D721Med (cell line): ENCODE results near the gene PI4K2B.
"Not testable (repeated sequence)": the region's sequence is repeated elsewhere in the genome, so short reads cannot be mapped to it uniquely, and the experiment has no call there.

ENCODE experiments used
- DNase-seq: peaks from one replicate; pipeline ENCODE4 v3.0.0; 2011; ENCODE audit warnings: low spot score; ENCODE audit not compliant: insufficient read length
- FAIRE-seq: peaks from 2 replicates; lab custom pipeline; 2011; peaks lifted over from hg19 to GRCh38; lab: Jason Lieb, UNC
- TF ChIP-seq, protein P1 (sequence below): IDR thresholded peaks from 2 replicates; pipeline ENCODE4 v1.5.1; 2012; ENCODE audit warnings: mild to moderate bottlenecking, control low read depth; ENCODE audit not compliant: insufficient read depth; ENCODE audit errors: missing control alignments

PI4K2B gene

DNA sequence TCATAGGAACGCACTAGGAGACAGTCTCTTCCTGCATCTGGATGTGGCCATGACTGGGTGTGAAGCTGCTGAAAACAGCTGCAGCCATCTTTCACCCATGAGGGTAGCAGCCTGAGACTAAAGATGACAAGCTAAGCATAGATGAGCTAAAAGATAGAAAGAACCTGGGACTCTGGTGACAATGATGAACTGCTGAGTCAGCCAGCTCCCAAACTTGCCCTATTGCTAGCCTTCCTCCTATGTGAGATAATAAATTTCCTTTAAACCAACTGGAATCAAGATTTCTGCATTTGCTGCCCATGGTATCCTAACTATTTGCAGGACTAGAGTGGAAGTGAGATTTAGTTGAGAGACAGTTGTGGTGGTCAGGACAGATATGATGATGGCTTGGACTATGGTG lies 21.0 kb upstream of the PI4K2B start:
- no peak for FAIRE-seq
- no peak for DNase-seq
- TF ChIP-seq, protein P1, sequence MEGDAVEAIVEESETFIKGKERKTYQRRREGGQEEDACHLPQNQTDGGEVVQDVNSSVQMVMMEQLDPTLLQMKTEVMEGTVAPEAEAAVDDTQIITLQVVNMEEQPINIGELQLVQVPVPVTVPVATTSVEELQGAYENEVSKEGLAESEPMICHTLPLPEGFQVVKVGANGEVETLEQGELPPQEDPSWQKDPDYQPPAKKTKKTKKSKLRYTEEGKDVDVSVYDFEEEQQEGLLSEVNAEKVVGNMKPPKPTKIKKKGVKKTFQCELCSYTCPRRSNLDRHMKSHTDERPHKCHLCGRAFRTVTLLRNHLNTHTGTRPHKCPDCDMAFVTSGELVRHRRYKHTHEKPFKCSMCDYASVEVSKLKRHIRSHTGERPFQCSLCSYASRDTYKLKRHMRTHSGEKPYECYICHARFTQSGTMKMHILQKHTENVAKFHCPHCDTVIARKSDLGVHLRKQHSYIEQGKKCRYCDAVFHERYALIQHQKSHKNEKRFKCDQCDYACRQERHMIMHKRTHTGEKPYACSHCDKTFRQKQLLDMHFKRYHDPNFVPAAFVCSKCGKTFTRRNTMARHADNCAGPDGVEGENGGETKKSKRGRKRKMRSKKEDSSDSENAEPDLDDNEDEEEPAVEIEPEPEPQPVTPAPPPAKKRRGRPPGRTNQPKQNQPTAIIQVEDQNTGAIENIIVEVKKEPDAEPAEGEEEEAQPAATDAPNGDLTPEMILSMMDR: no peak

DNA sequence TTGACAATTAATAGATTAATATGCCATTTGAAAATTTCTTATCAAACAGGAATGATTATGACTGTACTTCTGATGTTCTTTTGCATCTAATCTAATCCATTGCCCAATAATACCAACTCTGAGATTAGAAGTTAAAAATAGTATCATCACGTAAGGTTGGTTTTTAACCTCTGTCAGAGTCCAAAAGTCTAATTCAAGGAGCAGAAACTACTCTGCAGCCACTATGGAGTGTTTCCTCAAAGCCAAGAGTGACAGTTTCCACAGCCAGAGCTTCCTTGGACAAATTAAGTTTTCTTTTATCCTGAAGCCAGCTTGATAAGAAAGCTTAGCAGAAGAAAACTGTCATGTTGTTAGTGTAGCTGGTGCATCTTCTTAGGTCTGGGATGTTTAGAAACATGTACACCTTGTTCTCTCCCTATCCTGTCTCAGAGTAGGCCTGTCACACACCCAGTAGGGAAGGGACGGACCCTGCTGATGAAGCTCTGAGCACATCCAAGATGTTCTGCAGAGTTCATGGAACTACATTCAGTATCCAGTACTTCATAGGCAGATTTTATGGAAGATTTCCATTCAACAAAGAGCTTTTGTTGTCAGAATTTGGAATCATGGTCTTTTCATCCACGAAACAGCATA lies 20.4 kb upstream of the PI4K2B start:
- DNase-seq (no peak), FAIRE-seq (no peak)
- TF ChIP-seq, protein P1: no peak

DNA sequence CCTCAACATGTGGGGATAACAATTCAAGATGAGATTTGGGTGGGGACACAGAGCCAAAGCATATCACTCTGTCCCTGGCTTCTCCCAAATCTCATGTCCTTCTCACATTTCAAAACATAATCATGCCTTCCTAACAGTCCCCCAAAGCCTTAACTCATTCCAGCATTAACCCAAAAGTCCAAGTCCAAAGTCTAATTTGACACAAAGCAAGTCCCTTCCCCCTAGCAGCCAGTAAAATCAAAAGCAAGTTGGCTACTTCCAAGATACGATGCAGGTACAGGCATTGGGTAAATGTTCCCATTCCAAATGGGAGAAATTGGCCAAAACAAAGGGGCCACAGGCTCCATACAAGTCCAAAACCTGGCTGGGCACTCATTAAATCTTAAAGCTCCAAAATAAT lies 19.1 kb upstream of the PI4K2B start:
- FAIRE-seq, DNase-seq: not testable (repeated sequence)

DNA sequence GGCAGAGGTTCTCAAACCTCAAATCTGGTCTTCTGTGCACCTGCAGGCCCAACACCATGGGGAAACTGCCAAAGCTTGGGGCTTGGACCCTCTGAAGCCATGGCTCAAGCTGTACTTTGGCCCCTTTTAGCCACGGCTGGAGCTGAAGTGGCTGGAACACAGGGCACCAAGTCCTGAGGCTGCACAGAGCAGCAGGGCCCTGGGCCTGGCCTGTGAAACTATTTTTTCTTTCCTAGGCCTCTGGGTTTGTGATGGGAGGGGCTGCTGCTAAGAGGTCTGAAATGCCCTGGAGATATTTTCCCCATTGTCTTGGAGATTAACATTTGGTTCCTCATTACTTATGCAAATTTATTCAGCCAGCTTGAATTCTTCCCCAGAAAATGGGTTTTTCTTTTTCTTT lies 18.3 kb upstream of the PI4K2B start:
- DNase-seq (no peak), FAIRE-seq (no peak)
- TF ChIP-seq, protein P1: no peak

DNA sequence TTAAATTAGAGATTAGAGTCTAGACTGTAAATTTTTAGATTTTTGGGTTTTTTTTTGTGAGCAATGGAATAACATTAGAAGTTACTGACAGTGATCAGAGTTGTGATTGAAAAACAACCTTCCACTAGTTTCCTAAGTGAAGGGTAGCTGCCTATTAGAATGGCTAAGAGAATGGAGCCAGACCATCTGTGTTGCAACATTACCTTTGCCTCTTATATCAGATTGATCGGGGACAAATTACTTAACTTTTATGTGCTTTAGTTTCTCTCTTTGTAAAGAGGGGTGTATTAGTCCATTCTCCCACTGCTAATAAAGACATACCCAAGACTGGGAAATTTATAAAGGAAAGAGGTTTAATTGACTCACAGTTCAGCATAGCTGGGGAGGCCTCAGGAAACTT lies 12.5 kb upstream of the PI4K2B start:
- DNase-seq: no peak
- no peak for FAIRE-seq

DNA sequence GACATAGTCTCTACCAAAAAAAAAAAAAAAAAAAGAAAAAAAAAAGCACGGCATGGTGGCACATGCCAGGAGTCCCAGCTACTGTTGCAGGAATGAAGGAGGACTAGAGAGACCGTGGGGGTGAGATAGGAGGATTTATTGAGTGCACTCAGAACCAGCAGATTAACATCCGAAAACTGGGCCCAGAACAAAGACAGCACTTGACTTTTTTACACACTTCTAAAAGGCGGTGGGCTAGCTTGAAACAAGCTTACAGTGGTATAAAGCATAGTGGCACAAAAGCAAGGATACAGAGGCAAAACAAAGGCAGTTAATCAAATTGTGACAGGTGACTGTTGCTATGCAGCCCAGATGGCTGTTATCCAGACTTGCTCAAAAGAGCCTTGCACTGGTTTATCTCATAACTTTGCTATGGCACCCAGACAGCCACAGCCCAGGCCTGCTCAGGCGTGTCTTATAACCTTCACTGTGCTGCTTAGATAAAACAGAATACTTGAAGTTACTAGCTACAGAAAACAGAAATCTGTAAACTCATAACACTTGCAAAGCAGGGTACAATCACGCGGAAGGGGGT lies 9.9 kb upstream of the PI4K2B start:
- no peak for FAIRE-seq
- DNase-seq: no peak
- TF ChIP-seq, protein P1: no peak

More for the DNA sequence above, 12.5 kb upstream of the PI4K2B start:
- TF ChIP-seq, protein P1: no peak

DNA sequence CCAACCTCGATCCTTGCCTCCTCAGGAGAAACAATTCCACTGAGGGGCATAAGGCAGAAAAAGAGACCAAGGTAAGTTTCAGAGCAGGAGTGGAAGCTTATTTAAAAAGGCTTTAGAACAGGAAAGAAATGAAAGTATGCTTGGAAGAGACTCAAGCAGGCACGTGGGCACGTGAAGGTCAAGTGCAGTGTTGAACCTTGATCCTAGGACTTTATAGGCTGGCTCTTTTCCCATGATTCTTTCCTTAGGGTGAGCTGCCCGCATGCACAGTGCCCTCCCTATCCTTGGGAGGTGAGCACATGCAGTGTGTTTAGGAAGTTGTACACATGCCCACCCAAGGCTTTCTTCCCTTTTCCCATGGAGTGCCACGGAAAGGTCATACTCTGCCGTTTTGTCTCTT lies 4.0 kb upstream of the PI4K2B start:
- DNase-seq (no peak), FAIRE-seq (no peak)
- TF ChIP-seq, protein P1: no peak
